ENCODE data around the gene ITIH5.

DNA sequence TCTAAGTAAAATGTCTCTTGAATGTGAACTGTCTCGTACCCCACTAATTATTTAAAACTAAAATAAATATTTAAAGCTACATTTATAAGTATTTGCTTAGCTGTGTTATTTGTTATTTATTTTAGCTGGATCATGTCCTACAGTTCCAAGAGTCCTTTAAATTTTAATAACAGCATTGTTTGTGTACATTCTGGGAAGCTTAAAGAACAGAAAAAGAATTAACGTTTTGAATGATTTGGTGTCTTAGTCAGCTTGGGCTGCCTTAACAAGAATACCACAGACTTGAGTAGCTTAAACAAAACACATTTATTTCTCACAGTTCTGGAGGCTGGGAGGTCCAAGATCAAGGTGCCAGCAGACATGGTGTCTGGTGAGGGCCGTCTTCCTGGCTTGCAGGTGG is 107.4 kb downstream of the ITIH5 start:
- TF ChIP-seq POLR2A (IDR thresholded peaks at IDR 0.05) (no peak), POLR2AphosphoS5 (IDR thresholded peaks at IDR 0.05) (no peak)
- TF ChIP-seq, protein P1, sequence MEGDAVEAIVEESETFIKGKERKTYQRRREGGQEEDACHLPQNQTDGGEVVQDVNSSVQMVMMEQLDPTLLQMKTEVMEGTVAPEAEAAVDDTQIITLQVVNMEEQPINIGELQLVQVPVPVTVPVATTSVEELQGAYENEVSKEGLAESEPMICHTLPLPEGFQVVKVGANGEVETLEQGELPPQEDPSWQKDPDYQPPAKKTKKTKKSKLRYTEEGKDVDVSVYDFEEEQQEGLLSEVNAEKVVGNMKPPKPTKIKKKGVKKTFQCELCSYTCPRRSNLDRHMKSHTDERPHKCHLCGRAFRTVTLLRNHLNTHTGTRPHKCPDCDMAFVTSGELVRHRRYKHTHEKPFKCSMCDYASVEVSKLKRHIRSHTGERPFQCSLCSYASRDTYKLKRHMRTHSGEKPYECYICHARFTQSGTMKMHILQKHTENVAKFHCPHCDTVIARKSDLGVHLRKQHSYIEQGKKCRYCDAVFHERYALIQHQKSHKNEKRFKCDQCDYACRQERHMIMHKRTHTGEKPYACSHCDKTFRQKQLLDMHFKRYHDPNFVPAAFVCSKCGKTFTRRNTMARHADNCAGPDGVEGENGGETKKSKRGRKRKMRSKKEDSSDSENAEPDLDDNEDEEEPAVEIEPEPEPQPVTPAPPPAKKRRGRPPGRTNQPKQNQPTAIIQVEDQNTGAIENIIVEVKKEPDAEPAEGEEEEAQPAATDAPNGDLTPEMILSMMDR (IDR thresholded peaks at IDR 0.05), result no peak
